ENCODE data around the gene ARHGDIB. TPM values are rescaled to one million over a fixed set of nuclear protein-coding genes. Genes with fewer than 3 reads are reported as not detected.

The ARHGDIB gene
- total RNA-seq, 2 donors from 2014 or later = 0.66 to 0.95 TPM

GRCh38 chr12:14935031-14935430, 26.4 kb downstream of the ARHGDIB start:
- no peaks in the 10 kb centered on the region for H3K9me3 ChIP-seq (ENCODE audit: control insufficient read depth, low read length)
- DNase-seq = no peak
- no peak for TF ChIP-seq CTCF (conservative IDR thresholded peaks at IDR 0.05)
- H3K4me1 ChIP-seq (ENCODE audit: control insufficient read depth, insufficient read depth, low read length) = no peaks in the 10 kb centered on the region
- no peak overlapping the region for H3K27ac Mint-ChIP-seq
- H3K4me3 ChIP-seq (ENCODE audit: low read length) = no peak overlapping the region
- H3K36me3 ChIP-seq (ENCODE audit: control insufficient read depth, insufficient read depth, low read length) = no peaks in the 10 kb centered on the region
- H3K36me3 Mint-ChIP-seq (ENCODE audit: low read depth) = no peaks in the 10 kb centered on the region
- peaks cover 14% of the 10 kb centered on the region for H3K4me1 Mint-ChIP-seq
- H3K27me3 ChIP-seq (ENCODE audit: control insufficient read depth, insufficient read depth, low read length, poor library complexity, severe bottlenecking) = no peaks in the 10 kb centered on the region
- no peaks in the 10 kb centered on the region for H3K27me3 Mint-ChIP-seq (ENCODE audit: insufficient read depth)
- no peak overlapping the region for H3K4me3 Mint-ChIP-seq
- no peak overlapping the region for H3K27ac ChIP-seq (ENCODE audit: low read depth, low read length)
- WGBS, 2 experiments (ENCODE audit: insufficient coverage in 1 of 2, insufficient read length in 1 of 2) = 96% methylated on average over 4 of the region's 4 CpGs; no CpG with 5 or more reads in 1 of the 2 experiments
- no peaks in the 10 kb centered on the region for H3K9me3 Mint-ChIP-seq
- no peak overlapping the region for H3K9ac ChIP-seq (ENCODE audit: extremely low read depth, low read length, poor library complexity, severe bottlenecking)

- WGBS, 2 experiments (ENCODE audit: insufficient coverage in 1 of 2, insufficient read length in 1 of 2) = 97 to 100% methylated on average over 1 to 2 of the region's 2 CpGs
Measured at GRCh38 chr12:14934511-14934910, 26.9 kb downstream of the ARHGDIB start.

GRCh38 chr12:14931791-14932560, 29.4 kb downstream of the ARHGDIB start:
- H3K4me1 Mint-ChIP-seq = peaks cover 20% of the 10 kb centered on the region

More at GRCh38 chr12:14934511-14934910, 26.9 kb downstream of the ARHGDIB start:
- Histone ChIP-seq H3K4me3 (ENCODE audit: low read length) (no peak overlapping the region), H3K27ac (ENCODE audit: low read depth, low read length) (no peak overlapping the region), H3K27me3 (ENCODE audit: control insufficient read depth, insufficient read depth, low read length, poor library complexity, severe bottlenecking) (no peaks in the 10 kb centered on the region), H3K4me1 (ENCODE audit: control insufficient read depth, insufficient read depth, low read length) (no peaks in the 10 kb centered on the region), H3K9ac (ENCODE audit: extremely low read depth, low read length, poor library complexity, severe bottlenecking) (no peak overlapping the region), H3K9me3 (ENCODE audit: control insufficient read depth, low read length) (no peaks in the 10 kb centered on the region), H3K36me3 (ENCODE audit: control insufficient read depth, insufficient read depth, low read length) (no peaks in the 10 kb centered on the region)
- H3K9me3 Mint-ChIP-seq = no peaks in the 10 kb centered on the region
- peaks cover 14% of the 10 kb centered on the region for H3K4me1 Mint-ChIP-seq
- DNase-seq = no peak
- TF ChIP-seq CTCF (conservative IDR thresholded peaks at IDR 0.05) = no peak
- H3K4me3 Mint-ChIP-seq = no peak overlapping the region
- H3K27me3 Mint-ChIP-seq (ENCODE audit: insufficient read depth) = no peaks in the 10 kb centered on the region
- no peak overlapping the region for H3K27ac Mint-ChIP-seq
- H3K36me3 Mint-ChIP-seq (ENCODE audit: low read depth) = no peaks in the 10 kb centered on the region

More at GRCh38 chr12:14931791-14932560, 29.4 kb downstream of the ARHGDIB start:
- Mint-ChIP-seq H3K4me3 (no peak overlapping the region), H3K27ac (no peak overlapping the region), H3K9me3 (no peaks in the 10 kb centered on the region), H3K36me3 (ENCODE audit: low read depth) (no peaks in the 10 kb centered on the region), H3K27me3 (ENCODE audit: insufficient read depth) (no peaks in the 10 kb centered on the region)
- DNase-seq = no peak
- Histone ChIP-seq H3K9ac (ENCODE audit: extremely low read depth, low read length, poor library complexity, severe bottlenecking) (no peak overlapping the region), H3K4me1 (ENCODE audit: control insufficient read depth, insufficient read depth, low read length) (no peaks in the 10 kb centered on the region), H3K9me3 (ENCODE audit: control insufficient read depth, low read length) (no peaks in the 10 kb centered on the region), H3K36me3 (ENCODE audit: control insufficient read depth, insufficient read depth, low read length) (no peaks in the 10 kb centered on the region), H3K4me3 (ENCODE audit: low read length) (no peak overlapping the region), H3K27ac (ENCODE audit: low read depth, low read length) (no peak overlapping the region), H3K27me3 (ENCODE audit: control insufficient read depth, insufficient read depth, low read length, poor library complexity, severe bottlenecking) (no peaks in the 10 kb centered on the region)
- 90 to 92% methylated on average over 3 to 6 of the region's 7 CpGs for WGBS, 2 experiments (ENCODE audit: insufficient coverage in 1 of 2, insufficient read length in 1 of 2)
- TF ChIP-seq CTCF (conservative IDR thresholded peaks at IDR 0.05) = no peak

All from endodermal cell (in vitro differentiated cells).